GM15510 (cell line): ENCODE results near the gene UMOD.

Experiments
- POLR2A ChIP-seq: IDR thresholded peaks from 3 replicates; pipeline ENCODE4 v1.6.1; 2011; ENCODE audit warnings: borderline replicate concordance; ENCODE audit not compliant: insufficient read length; ENCODE audit errors: extremely low read depth

The UMOD gene

GRCh38 chr16:20339744-20340143 is 12.8 kb downstream of the UMOD start:
- no peak for TF ChIP-seq POLR2A

GRCh38 chr16:20336955-20337354 is 15.6 kb downstream of the UMOD start:
- no peak for TF ChIP-seq POLR2A

DNA sequence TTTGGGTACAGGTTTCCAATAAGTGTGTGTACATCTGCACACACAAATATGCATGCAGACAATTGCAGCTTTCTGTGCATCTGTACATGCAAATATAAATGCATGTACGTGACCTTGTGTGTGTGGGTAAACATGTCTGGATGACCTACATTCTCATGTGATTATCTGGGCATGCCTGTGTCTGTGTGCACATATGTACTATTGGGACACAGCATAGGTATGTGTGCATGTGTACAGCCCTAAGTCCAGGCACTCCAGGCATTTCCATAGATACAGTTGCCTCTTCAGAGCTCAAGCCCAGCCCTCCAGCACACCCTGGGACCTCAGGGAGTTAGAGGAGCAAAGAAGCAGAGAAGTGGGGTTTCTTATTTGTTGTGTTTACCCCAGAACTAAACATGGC is 18.1 kb downstream of the UMOD start:
- no peak for TF ChIP-seq POLR2A

DNA sequence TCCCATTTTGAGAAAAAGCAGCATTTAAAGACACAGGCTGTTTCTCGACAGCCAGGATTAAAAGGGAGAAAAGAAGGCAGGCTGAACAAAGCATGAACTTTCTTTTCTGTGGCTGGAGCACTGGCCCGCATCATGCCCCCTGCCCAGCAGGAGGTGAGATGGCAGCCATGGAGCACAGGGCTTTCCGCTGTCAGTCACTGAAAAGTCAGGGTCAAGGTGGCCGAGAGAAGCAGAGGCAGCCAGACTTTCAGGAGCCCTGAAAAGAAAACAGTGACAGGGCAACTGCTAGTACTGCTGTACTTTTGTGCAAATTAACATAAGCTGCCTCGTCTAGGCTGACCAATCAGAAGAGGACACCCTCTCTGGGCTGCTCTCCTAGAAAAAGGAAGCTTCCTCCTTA is 19.4 kb downstream of the UMOD start:
- TF ChIP-seq POLR2A: no peak

DNA sequence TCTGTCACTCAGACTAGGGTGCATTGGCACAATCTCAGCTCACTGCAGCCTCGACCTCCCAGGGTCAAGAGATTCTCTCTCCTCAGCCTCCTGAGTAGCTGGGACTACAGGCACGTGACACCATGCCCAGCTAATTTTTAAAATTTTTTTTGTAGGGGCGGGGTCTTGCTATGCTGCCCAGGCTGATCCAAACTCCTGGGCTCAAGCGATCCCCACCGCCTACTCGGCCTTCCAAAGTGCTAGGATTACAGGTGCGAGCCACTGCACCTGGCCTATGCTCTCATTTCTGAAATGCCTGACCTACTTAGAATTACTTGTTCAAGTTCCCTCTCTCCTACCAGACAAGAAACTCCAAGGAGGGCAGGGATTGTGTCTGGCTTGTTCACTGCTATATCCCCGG is 20.1 kb downstream of the UMOD start:
- TF ChIP-seq POLR2A: no peak

DNA sequence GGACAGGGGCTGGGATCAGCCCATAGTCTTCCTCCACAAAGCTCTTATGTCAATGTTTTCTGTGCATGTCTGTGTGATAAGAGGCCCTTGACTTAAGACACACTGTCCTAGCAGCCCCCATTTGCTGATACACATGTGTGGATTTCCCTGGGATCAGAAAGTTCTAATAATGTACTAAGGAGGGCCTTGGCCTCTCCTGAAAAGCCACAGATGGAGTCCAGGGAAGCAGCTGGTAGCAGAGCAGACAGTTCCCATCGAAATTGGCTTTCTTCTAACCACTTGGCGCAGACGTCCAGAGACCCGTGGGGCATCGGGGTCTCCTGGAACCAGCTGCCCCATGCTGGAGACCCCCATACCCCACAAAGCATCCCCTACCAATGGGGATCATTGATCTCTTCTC is 20.9 kb downstream of the UMOD start:
- TF ChIP-seq POLR2A: no peak

- TF ChIP-seq POLR2A: no peak
Measured at GRCh38 chr16:20329392-20330138, 22.9 kb downstream of the UMOD start.

- no peak for TF ChIP-seq POLR2A
Measured at GRCh38 chr16:20327444-20328041, 25.0 kb downstream of the UMOD start, which contains the start of gene GP2. Gene GP2, minus strand, starts transcription at chr16:20327513. Its CDS starts 1,082 bp downstream, at chr16:20326431.

- no peak for TF ChIP-seq POLR2A
Measured at GRCh38 chr16:20326321-20326720, 26.2 kb downstream of the UMOD start.

DNA sequence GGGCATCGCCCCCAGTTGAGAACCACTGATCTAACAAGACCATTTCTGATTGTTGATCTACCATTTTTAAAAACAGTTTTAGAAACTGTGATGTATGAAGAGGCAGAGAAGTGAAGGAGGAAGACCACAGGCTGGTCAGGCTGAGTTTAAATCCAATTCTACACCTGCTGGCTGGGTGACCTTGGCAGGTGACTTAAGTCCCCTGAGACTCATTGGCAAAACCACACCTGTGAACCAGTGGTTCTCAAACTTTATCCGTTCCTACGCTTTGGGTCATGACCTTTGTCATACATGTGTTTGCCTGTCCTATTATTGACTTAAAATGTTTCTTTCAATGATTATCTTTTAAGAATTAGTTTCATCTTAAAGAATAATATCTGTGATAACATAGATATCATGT is 27.5 kb downstream of the UMOD start:
- TF ChIP-seq POLR2A: no peak

DNA sequence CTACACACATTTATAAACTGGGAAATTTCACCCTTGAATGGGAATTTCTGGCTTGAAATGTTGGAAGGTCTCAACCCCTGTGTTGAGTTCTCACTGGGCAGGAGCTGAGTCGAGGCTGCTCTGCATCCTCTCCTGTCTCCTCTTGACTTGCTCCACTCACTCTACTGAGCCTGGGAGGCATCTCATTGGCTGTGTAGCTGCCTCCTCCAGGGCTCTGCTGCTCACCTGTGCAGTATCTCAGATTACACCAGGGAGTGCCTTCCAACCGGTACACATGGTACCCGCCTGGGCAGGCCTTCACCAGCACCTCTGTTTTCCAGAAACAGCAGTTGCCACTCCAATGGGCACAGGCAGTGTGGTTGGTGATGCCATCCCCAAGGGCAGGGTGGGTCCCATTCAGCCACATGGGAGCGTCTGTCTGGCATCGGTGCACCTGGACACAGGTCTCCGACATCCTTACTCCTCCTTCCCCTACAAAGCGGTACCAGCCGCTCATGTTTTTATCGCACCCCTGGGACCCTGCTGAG is 28.9 kb downstream of the UMOD start:
- no peak for TF ChIP-seq POLR2A

DNA sequence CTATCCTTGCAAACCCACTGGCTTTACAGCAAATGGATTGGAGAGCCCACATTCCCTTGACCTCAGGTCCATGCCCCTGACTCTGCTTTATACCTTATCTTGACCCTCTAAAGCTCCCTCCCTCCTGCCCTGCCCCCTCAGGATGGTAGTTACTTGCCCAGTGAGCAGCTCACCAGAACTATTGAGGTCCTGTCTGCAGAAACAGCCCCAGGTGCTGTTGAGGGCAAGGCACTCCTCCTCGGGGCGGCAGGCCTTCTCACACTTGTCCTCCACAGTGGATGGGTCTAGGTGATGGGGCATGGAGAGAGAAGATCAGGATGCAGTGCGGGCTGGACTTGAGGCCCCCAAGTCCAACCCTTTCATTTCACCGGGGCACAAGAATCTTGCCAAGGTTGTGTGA is 29.8 kb downstream of the UMOD start:
- TF ChIP-seq POLR2A: no peak

- TF ChIP-seq POLR2A: no peak
Measured at GRCh38 chr16:20321671-20322070, 30.8 kb downstream of the UMOD start.

DNA sequence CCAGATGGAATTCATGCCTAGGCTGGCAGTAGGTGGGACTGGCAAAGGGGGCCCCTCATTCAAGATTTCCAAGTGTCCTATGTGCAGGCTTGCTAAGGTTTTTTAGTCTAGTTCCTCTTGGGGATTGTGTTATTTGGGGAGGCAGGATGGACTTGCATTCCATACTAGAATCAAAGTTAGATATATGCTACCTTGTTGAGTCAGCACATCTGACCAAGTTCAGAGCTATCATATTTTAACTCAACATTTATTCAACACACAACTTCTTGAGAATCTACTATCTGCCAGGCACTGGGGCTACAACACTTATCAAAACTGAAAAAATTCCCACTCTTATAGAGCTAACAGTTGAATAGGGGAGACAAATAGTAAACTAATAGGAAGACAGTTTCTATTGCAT is 31.9 kb downstream of the UMOD start:
- TF ChIP-seq POLR2A: no peak

GRCh38 chr16:20320178-20320577 is 32.3 kb downstream of the UMOD start:
- no peak for TF ChIP-seq POLR2A

GRCh38 chr16:20319406-20319805 is 33.1 kb downstream of the UMOD start:
- TF ChIP-seq POLR2A: no peak
